IMR-90 (cell line): ENCODE data around the gene PTPN4. TPM values are rescaled to one million over a fixed set of nuclear protein-coding genes. Genes with fewer than 3 reads are reported as not detected.

Experiments used
- ATAC-seq: fragments of 200-7000 bp; cut with Tn5 transposase; 2 replicates; pipeline ENCODE4 v1.9.1; 2020; ENCODE audit warnings: low read depth, mild to moderate bottlenecking, moderate library complexity
- BruUV-seq: library from RNA; stranded (reverse); fragments of 400-500 nt; replicated peaks from 2 replicates; lab custom pipeline; 2021; lab: Mats Ljungman, UMichigan
- CTCF ChIA-PET: fragments of 300-600 bp; formaldehyde crosslinking; extraction: SDS; loops from one replicate; lab custom pipeline; 2021; ENCODE audit warnings: antibody characterized with exemption; lab: Yijun Ruan, JAX
- POLR2A ChIA-PET: fragments of 300-600 bp; sonication (Branson Sonifier 250); formaldehyde crosslinking; loops from one replicate; lab custom pipeline; 2022; ENCODE audit warnings: antibody characterized with exemption; ENCODE audit not compliant: unreplicated experiment; lab: Charles Lee
- DNase-seq: peaks from one replicate; pipeline ENCODE4 v3.0.0; 2013
- H2AFZ ChIP-seq: replicated peaks from 2 replicates; pipeline ENCODE3; 2013; ENCODE audit warnings: low read length, mild to moderate bottlenecking; ENCODE audit not compliant: poor library complexity
- H2AK5ac ChIP-seq: 2 replicates; pipeline ENCODE4 v1.6.1; 2013; ENCODE audit warnings: low read depth, low read length, inconsistent platforms
- H2AK9ac ChIP-seq: replicated peaks from 2 replicates; pipeline ENCODE3; 2013; ENCODE audit warnings: mild to moderate bottlenecking, low read depth, low read length, moderate library complexity; ENCODE audit not compliant: poor library complexity
- H2BK120ac ChIP-seq: 2 replicates; pipeline ENCODE4 v1.6.1; 2013; ENCODE audit warnings: low read depth, low read length, inconsistent platforms
- H2BK15ac ChIP-seq: 3 replicates; pipeline ENCODE4 v1.6.1; 2013; ENCODE audit warnings: low read depth, low read length, inconsistent platforms
- H2BK20ac ChIP-seq: 2 replicates; pipeline ENCODE4 v1.6.1; 2013; ENCODE audit warnings: low read depth, mild to moderate bottlenecking, inconsistent platforms, low read length, moderate library complexity
- H2BK5ac ChIP-seq: 2 replicates; pipeline ENCODE4 v1.6.1; 2013; ENCODE audit warnings: mild to moderate bottlenecking, low read depth, low read length, inconsistent platforms; ENCODE audit not compliant: poor library complexity, severe bottlenecking
- H3K14ac ChIP-seq: replicated peaks from 2 replicates; pipeline ENCODE4 v1.6.1; 2013; ENCODE audit warnings: low read depth, low read length, inconsistent platforms
- H3K18ac ChIP-seq: 2 replicates; pipeline ENCODE4 v1.6.1; 2013; ENCODE audit warnings: low read depth, low read length, control low read depth
- H3K23ac ChIP-seq: 2 replicates; pipeline ENCODE4 v1.6.1; 2013; ENCODE audit warnings: low read depth, low read length, inconsistent platforms
- H3K27ac ChIP-seq: 2 replicates; pipeline ENCODE4 v1.5.1; 2013; ENCODE audit warnings: mild to moderate bottlenecking, control low read depth, low read length; ENCODE audit not compliant: insufficient read depth
- H3K27me3 ChIP-seq: 2 replicates; pipeline ENCODE4 v1.6.1; 2013; ENCODE audit warnings: low read length; ENCODE audit not compliant: control insufficient read depth, insufficient read depth
- H3K36me3 ChIP-seq: 2 replicates; pipeline ENCODE4 v1.6.1; 2013; ENCODE audit warnings: low read length, mixed read lengths; ENCODE audit not compliant: control insufficient read depth, insufficient read depth
- H3K4ac ChIP-seq: 2 replicates; pipeline ENCODE4 v1.6.1; 2013; ENCODE audit warnings: low read depth, low read length, inconsistent platforms
- H3K4me1 ChIP-seq: 2 replicates; pipeline ENCODE4 v1.6.1; 2013; ENCODE audit warnings: low read length, mixed read lengths; ENCODE audit not compliant: control insufficient read depth, insufficient read depth
- H3K4me2 ChIP-seq: 2 replicates; pipeline ENCODE4 v1.6.1; 2013; ENCODE audit warnings: low read depth, mild to moderate bottlenecking, control low read depth, low read length, moderate library complexity
- H3K4me3 ChIP-seq: 2 replicates; pipeline ENCODE4 v1.5.1; 2013; ENCODE audit warnings: low read depth, mild to moderate bottlenecking, control low read depth, low read length, moderate library complexity; ENCODE audit not compliant: insufficient read depth
- H3K56ac ChIP-seq: 2 replicates; pipeline ENCODE4 v1.6.1; 2013; ENCODE audit warnings: low read length, inconsistent platforms; ENCODE audit not compliant: insufficient read depth; ENCODE audit errors: extremely low read depth
- H3K79me1 ChIP-seq, 2 experiments: 2 replicates each; pipeline ENCODE4 v1.6.1; 2013; ENCODE audit warnings: low read length in 2 of 2, inconsistent platforms in 1 of 2, low read depth in 1 of 2
- H3K9ac ChIP-seq: 2 replicates; pipeline ENCODE4 v1.6.1; 2013; ENCODE audit warnings: low read depth, low read length, control low read depth
- H3K9me1 ChIP-seq: 2 replicates; pipeline ENCODE4 v1.6.1; 2013; ENCODE audit warnings: low read length, inconsistent platforms; ENCODE audit not compliant: insufficient read depth
- H3K9me3 ChIP-seq: 2 replicates; pipeline ENCODE4 v1.6.1; 2013; ENCODE audit warnings: low read length; ENCODE audit not compliant: control insufficient read depth, insufficient read depth
- H4K20me1 ChIP-seq: 2 replicates; pipeline ENCODE4 v1.6.1; 2013; ENCODE audit warnings: low read length, inconsistent platforms; ENCODE audit not compliant: insufficient read depth
- H4K5ac ChIP-seq: 2 replicates; pipeline ENCODE4 v1.6.1; 2013; ENCODE audit warnings: mild to moderate bottlenecking, low read depth, low read length, control low read depth
- H4K8ac ChIP-seq, 2 experiments: 2 replicates each; pipeline ENCODE4 v1.6.1; 2013; ENCODE audit warnings: low read depth in 2 of 2, low read length in 2 of 2, control low read depth in 1 of 2, inconsistent platforms in 1 of 2
- H4K91ac ChIP-seq: 2 replicates; pipeline ENCODE4 v1.6.1; 2013; ENCODE audit warnings: low read depth, low read length, inconsistent platforms; ENCODE audit not compliant: insufficient read depth
- MAZ ChIP-seq: IDR thresholded peaks from 2 replicates; pipeline ENCODE4 v1.6.1; 2012; ENCODE audit warnings: low read depth, mild to moderate bottlenecking, low read length, improper control_type of control experiment, moderate library complexity, borderline replicate concordance
- WGBS, 2 experiments: methylation state at CpG; one replicate each; pipeline versions ENCODE4 v1.1.5 to v1.1.7; 2013; ENCODE audit warnings: missing lambda C conversion rate in 2 of 2; ENCODE audit not compliant: insufficient read length in 1 of 2; ENCODE audit errors: extremely low coverage in 2 of 2; 5-methylcytosine and 5-hydroxymethylcytosine counted together
- dilution Hi-C: fragments of 300-500 bp; cut with HindIII; formaldehyde crosslinking; loops from one replicate; pipeline ENCODE4 v1.14.3; 2018; ENCODE audit warnings: low sequenced_read_pairs; ENCODE audit not compliant: unreplicated experiment
- in situ Hi-C: fragments of 300-500 bp; cut with MboI; formaldehyde crosslinking; loops from 3 replicates; pipeline ENCODE4 v1.14.3; 2019; ENCODE audit warnings: low sequenced_read_pairs, inconsistent platforms, mixed read lengths
- intact Hi-C: fragments of 100-400 bp; cut with micrococcal nuclease; formaldehyde crosslinking; loops from 2 replicates; pipeline ENCODE4 v1.10.0; 2022
- polyA plus RNA-seq, 3 experiments: library from polyadenylated mRNA; depleted of rRNA; stranded (reverse); fragments of >200 nt; gene quantifications; 2 replicates each; pipeline ENCODE4 v1.2.3, GENCODE V29; 2012; ENCODE audit warnings: low replicate concordance in 1 of 3
- total RNA-seq: library from RNA; depleted of rRNA; stranded (reverse); fragments of >200 nt; gene quantifications from 2 replicates; pipeline ENCODE4 v1.2.3, GENCODE V29; 2012

Gene PTPN4
- total and polyA plus RNA-seq, 2 of the 4 experiments (the other 2 are of a cell fraction): 2.9 to 19.2 TPM

GRCh38 chr2:119983108-119983507 lies 223.4 kb downstream of the PTPN4 start:
- in situ Hi-C loops: no loop called here
- Histone ChIP-seq H3K23ac (no peak overlapping the region), H2BK15ac (no peak overlapping the region), H4K91ac (no peak overlapping the region), H3K36me3 (no peaks in the 10 kb centered on the region), H2BK5ac (no peak overlapping the region), H3K18ac (no peak overlapping the region), H3K14ac (no peak overlapping the region), H3K9me3 (no peaks in the 10 kb centered on the region), H3K9me1 (no peaks in the 10 kb centered on the region), H2BK20ac (no peak overlapping the region), H3K4me1 (no peaks in the 10 kb centered on the region), H3K27ac (no peak overlapping the region), H2AK9ac (no peak overlapping the region), H3K4me3 (no peak overlapping the region), H4K20me1 (no peaks in the 10 kb centered on the region), H3K9ac (no peak overlapping the region), H2AFZ (no peak overlapping the region), H3K79me1 (no peaks in the 10 kb centered on the region), H2BK120ac (no peak overlapping the region), H2AK5ac (no peak overlapping the region), H3K4me2 (no peak overlapping the region), H4K8ac (no peak overlapping the region), H4K5ac (no peak overlapping the region), H3K56ac (no peak overlapping the region), H3K4ac (no peak overlapping the region), H3K27me3 (no peaks in the 10 kb centered on the region)
- POLR2A ChIA-PET: no interaction called here
- DNase-seq: no peak
- dilution Hi-C loops: no loop called here
- 100% methylated on average over 1 of the region's 3 CpGs; no CpG with 5 or more reads in 1 of the 2 experiments for WGBS, 2 experiments
- CTCF ChIA-PET: interaction anchor here (1.6 kb wide), 1 partner anchor 11 kb away, joined by 7 read pairs; no protein-coding TSS in a partner anchor
- TF ChIP-seq MAZ: no peak
- intact Hi-C loops: no loop called here
- ATAC-seq: no peak
- BruUV-seq: no TSS peak
